Subcutaneous adipose tissue (tissue), 4 donors: ENCODE results near the gene SLC30A2. TPM values are rescaled to one million over a fixed set of nuclear protein-coding genes. Genes with fewer than 3 reads are reported as not detected.

Experiments used
- CTCF ChIP-seq: fragments of 450-650 bp; IDR thresholded peaks from one replicate; pipeline ENCODE4 v1.5.1; 2016; ENCODE audit warnings: low read depth, mild to moderate bottlenecking, control low read depth, antibody characterized with exemption, moderate library complexity
- total RNA-seq, 4 donors: library from RNA; depleted of rRNA; stranded (reverse); fragments of >200 nt; gene quantifications; one replicate each; pipeline ENCODE4 v1.1.0, GENCODE V29; 2016

Gene SLC30A2
- total RNA-seq, 4 donors from 2014 or later: 0.22 TPM; not detected in 3

GRCh38 chr1:26046246-26047095 lies 553 bp upstream of the SLC30A2 start:
- TF ChIP-seq CTCF: no peak

GRCh38 chr1:26044971-26045721 lies 772 bp downstream of the SLC30A2 start:
- TF ChIP-seq CTCF: no peak

DNA sequence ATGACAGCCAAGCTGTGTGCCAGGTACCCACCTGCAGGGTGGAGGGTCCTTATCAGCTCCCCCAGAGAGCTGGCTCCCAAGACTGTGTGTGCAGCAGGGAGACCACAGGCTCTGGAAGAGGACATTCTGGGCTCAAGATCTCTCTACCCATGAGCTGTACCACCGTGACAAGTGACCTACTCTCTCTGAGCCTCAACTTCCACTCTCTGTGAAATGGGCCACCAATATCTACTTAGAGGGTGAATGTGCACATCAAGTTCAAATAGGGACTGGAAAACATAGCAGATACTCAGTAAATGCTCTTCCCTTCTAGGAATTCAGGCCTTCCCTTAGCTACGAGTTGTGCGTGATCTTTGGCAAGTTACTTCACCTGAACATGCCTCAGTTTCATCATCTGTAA lies 1.5 kb downstream of the SLC30A2 start:
- no peak for TF ChIP-seq CTCF

GRCh38 chr1:26043765-26044164 lies 2.2 kb downstream of the SLC30A2 start:
- TF ChIP-seq CTCF: no peak

DNA sequence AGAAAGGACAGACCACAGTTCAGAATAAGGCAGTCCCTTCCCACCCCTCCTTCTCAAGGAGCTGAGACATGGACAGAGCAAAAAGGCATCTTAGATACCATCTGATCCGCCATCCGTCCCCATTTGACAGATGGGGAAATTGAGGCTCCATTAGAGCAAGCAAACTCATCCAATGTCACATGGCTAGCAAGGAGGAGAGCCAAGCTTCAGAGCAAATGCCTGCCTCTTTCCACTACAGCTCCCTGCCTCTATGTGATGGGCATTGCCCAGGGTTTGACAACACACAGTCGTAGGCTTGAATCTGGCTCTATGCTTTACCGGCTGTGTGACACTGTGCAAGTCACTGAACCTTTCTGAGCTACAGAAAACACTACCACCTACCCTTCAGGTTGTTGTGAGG lies 3.9 kb downstream of the SLC30A2 start:
- no peak for TF ChIP-seq CTCF

GRCh38 chr1:26041401-26041800 lies 4.5 kb downstream of the SLC30A2 start:
- no peak for TF ChIP-seq CTCF

DNA sequence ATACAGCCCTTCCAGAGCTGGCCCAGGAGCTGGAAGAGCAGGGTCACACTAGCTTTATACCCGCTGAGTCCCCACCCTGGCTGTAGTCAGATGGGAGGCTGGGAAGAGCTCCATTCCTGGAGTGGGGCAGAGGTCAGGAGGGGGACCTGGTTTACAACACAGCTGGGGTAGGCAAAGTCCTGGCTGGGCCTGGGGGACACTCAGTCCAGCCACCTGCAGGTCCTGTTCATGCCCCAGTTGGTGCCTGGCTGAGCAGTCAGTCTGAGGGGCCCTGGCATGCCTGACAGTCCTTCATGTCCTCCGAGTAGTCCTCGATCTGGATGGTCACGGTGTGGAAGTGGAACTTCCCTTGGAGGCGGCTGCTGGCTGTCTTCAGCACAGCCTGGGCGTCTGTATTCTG lies 7.0 kb downstream of the SLC30A2 start:
- no peak for TF ChIP-seq CTCF
